Hepatocyte (in vitro differentiated cells): ENCODE results near the gene AOPEP. TPM values are rescaled to one million over a fixed set of nuclear protein-coding genes. Genes with fewer than 3 reads are reported as not detected.

ENCODE experiments used
- DNase-seq: peaks from one replicate; pipeline ENCODE4 v3.0.0-alpha.2; 2016; ENCODE audit warnings: low spot score
- H2AFZ ChIP-seq: fragments of 200-600 bp; sonication (generic); 2 replicates; pipeline ENCODE4 v1.6.0; 2016; ENCODE audit warnings: antibody characterized with exemption, mild to moderate bottlenecking
- H3K27ac ChIP-seq: fragments of 200-600 bp; sonication (generic); 2 replicates; pipeline ENCODE4 v1.5.1; 2016; ENCODE audit warnings: mild to moderate bottlenecking
- H3K27me3 ChIP-seq: fragments of 200-600 bp; sonication (generic); 2 replicates; pipeline ENCODE4 v1.6.1; 2016
- H3K36me3 ChIP-seq: fragments of 200-600 bp; sonication (generic); replicated peaks from 2 replicates; pipeline ENCODE4 v1.5.1; 2016; ENCODE audit warnings: low read depth; ENCODE audit not compliant: insufficient read depth
- H3K4me1 ChIP-seq: fragments of 200-600 bp; sonication (generic); 2 replicates; pipeline ENCODE4 v1.5.1; 2016; ENCODE audit warnings: mild to moderate bottlenecking, moderate library complexity; ENCODE audit not compliant: insufficient read depth
- H3K4me2 ChIP-seq: fragments of 200-600 bp; sonication (generic); 2 replicates; pipeline ENCODE4 v1.6.0; 2016
- H3K4me3 ChIP-seq: fragments of 200-600 bp; sonication (generic); 2 replicates; pipeline ENCODE4 v1.5.1; 2016; ENCODE audit warnings: mild to moderate bottlenecking
- H3K79me2 ChIP-seq: fragments of 200-600 bp; sonication (generic); 2 replicates; pipeline ENCODE4 v1.6.0; 2017; ENCODE audit warnings: mild to moderate bottlenecking
- H3K9me2 ChIP-seq: fragments of 200-600 bp; sonication (generic); replicated peaks from 2 replicates; pipeline ENCODE4 v1.6.0; 2017; ENCODE audit warnings: mild to moderate bottlenecking; ENCODE audit not compliant: insufficient read depth
- H3K9me3 ChIP-seq: fragments of 200-600 bp; sonication (generic); 2 replicates; pipeline ENCODE4 v1.5.1; 2016; ENCODE audit warnings: low read depth, mild to moderate bottlenecking
- H4K20me1 ChIP-seq: fragments of 200-600 bp; sonication (generic); 2 replicates; pipeline ENCODE4 v1.6.0; 2016; ENCODE audit warnings: mild to moderate bottlenecking; ENCODE audit not compliant: insufficient read depth, poor library complexity, severe bottlenecking
- CTCF ChIP-seq: fragments of 200-600 bp; sonication (generic); IDR thresholded peaks from 2 replicates; pipeline ENCODE4 v1.5.1; 2016; ENCODE audit warnings: antibody characterized with exemption, mild to moderate bottlenecking; ENCODE audit not compliant: poor library complexity
- EZH2 ChIP-seq: fragments of 200-600 bp; sonication (generic); IDR thresholded peaks from 2 replicates; pipeline ENCODE4 v1.6.1; 2016; ENCODE audit warnings: antibody characterized with exemption, mild to moderate bottlenecking, borderline replicate concordance
- EZH2phosphoT487 ChIP-seq: fragments of 200-600 bp; sonication (generic); IDR thresholded peaks from one replicate; pipeline ENCODE4 v1.6.1; 2018; ENCODE audit warnings: antibody characterized with exemption, mild to moderate bottlenecking, low read depth, moderate library complexity; ENCODE audit not compliant: unreplicated experiment, severe bottlenecking
- WGBS: methylation state at CpG from one replicate; pipeline ENCODE4 v1.1.6; 2016; ENCODE audit warnings: low lambda C conversion rate; ENCODE audit errors: missing lambda C conversion rate; 5-methylcytosine and 5-hydroxymethylcytosine counted together
- polyA plus RNA-seq: library from polyadenylated mRNA; unstranded; fragments of >200 nt; fragmentation: Nextera tagmentation; extraction: Ambion mirVana; gene quantifications from 2 replicates; pipeline ENCODE4 v1.2.1, GENCODE V29; 2016
- total RNA-seq: library from RNA; depleted of rRNA; stranded (reverse); fragments of >200 nt; gene quantifications from 2 replicates; pipeline ENCODE4 v1.2.3, GENCODE V29; 2014

The AOPEP gene
- total and polyA plus RNA-seq, 2 experiments from 2014 or later: 82.8 to 101 TPM

- no peak overlapping the region for H3K4me2 ChIP-seq
- peaks cover 45% of the 10 kb centered on the region for H3K79me2 ChIP-seq
- no peaks in the 10 kb centered on the region for H3K36me3 ChIP-seq
- H3K27ac ChIP-seq: peak overlapping the region; percentile 98
- H4K20me1 ChIP-seq: no peaks in the 10 kb centered on the region
- WGBS: 55% methylated on average over 3 of the region's 3 CpGs
- no peak for DNase-seq
- H2AFZ ChIP-seq: no peak overlapping the region
- H3K4me3 ChIP-seq: no peak overlapping the region
- H3K4me1 ChIP-seq: peaks cover 24% of the 10 kb centered on the region
- no peaks in the 10 kb centered on the region for H3K9me3 ChIP-seq
- no peaks in the 10 kb centered on the region for H3K27me3 ChIP-seq
- TF ChIP-seq CTCF: no peak
- TF ChIP-seq EZH2: no peak
- no peak for TF ChIP-seq EZH2phosphoT487
- no peaks in the 10 kb centered on the region for H3K9me2 ChIP-seq
Measured at GRCh38 chr9:94999832-95000231, 273.3 kb downstream of the AOPEP start.

- 80% methylated on average over 6 of the region's 6 CpGs for WGBS
- peak overlapping the region; percentile 98 for H3K27ac ChIP-seq
- H4K20me1 ChIP-seq: no peaks in the 10 kb centered on the region
- no peaks in the 10 kb centered on the region for H3K36me3 ChIP-seq
- H3K4me2 ChIP-seq: peak overlapping the region; percentile 79
- no peak for DNase-seq
- no peaks in the 10 kb centered on the region for H3K9me3 ChIP-seq
- H2AFZ ChIP-seq: no peak overlapping the region
- no peaks in the 10 kb centered on the region for H3K9me2 ChIP-seq
- H3K4me3 ChIP-seq: no peak overlapping the region
- TF ChIP-seq EZH2: no peak
- no peak for TF ChIP-seq EZH2phosphoT487
- no peak for TF ChIP-seq CTCF
- H3K4me1 ChIP-seq: peaks cover 15% of the 10 kb centered on the region
- peaks cover 52% of the 10 kb centered on the region for H3K79me2 ChIP-seq
- H3K27me3 ChIP-seq: no peaks in the 10 kb centered on the region
Measured at GRCh38 chr9:95000821-95001220, 274.3 kb downstream of the AOPEP start.

GRCh38 chr9:95001720-95002119 lies 275.2 kb downstream of the AOPEP start:
- Histone ChIP-seq H3K4me2 (peak overlapping the region; percentile 79), H4K20me1 (no peaks in the 10 kb centered on the region), H3K9me3 (no peaks in the 10 kb centered on the region), H3K9me2 (no peaks in the 10 kb centered on the region), H3K27ac (peak overlapping the region; percentile 98), H3K4me1 (peaks cover 11% of the 10 kb centered on the region), H2AFZ (no peak overlapping the region), H3K27me3 (no peaks in the 10 kb centered on the region), H3K4me3 (no peak overlapping the region), H3K36me3 (no peaks in the 10 kb centered on the region), H3K79me2 (peaks cover 61% of the 10 kb centered on the region)
- TF ChIP-seq CTCF (no peak), EZH2 (no peak)
- WGBS: 90% methylated on average over 7 of the region's 7 CpGs
- DNase-seq: no peak
